HEK293 (cell line): ENCODE data around the gene ITGB4.

Source experiments
- CTCF ChIA-PET: fragments of 350-600 bp; formaldehyde crosslinking; extraction: SDS; loops from one replicate; lab custom pipeline; 2021; ENCODE audit warnings: antibody characterized with exemption; lab: Yijun Ruan, JAX
- POLR2A ChIA-PET: fragments of 300-600 bp; formaldehyde crosslinking; extraction: SDS; loops from one replicate; lab custom pipeline; 2020; ENCODE audit warnings: antibody characterized with exemption, inconsistent platforms; lab: Yijun Ruan, JAX
- H3K27ac ChIP-seq: fragments of 200-500 bp; sonication (Bioruptor generic); 2 replicates; pipeline ENCODE4 v1.5.1; 2014; ENCODE audit warnings: low read depth, low read length, control low read depth, inconsistent platforms; ENCODE audit errors: extremely low read depth
- H3K36me3 ChIP-seq, 2 experiments: fragments of 200-500 bp in 1 of 2; sonication (Bioruptor generic) in 1 of 2; 1 replicate in 1 of 2; 2 replicates in 1 of 2; pipeline ENCODE4 v1.5.1; 2014 to 2017; ENCODE audit warnings: inconsistent platforms in 2 of 2, low read length in 2 of 2; ENCODE audit not compliant: control insufficient read depth in 2 of 2, insufficient read depth in 1 of 2
- H3K4me1 ChIP-seq: fragments of 200-500 bp; sonication (Bioruptor generic); 2 replicates; pipeline ENCODE4 v1.5.1; 2014; ENCODE audit warnings: mild to moderate bottlenecking, low read length, inconsistent platforms; ENCODE audit not compliant: control insufficient read depth, insufficient read depth
- H3K4me3 ChIP-seq: 2 replicates; pipeline ENCODE4 v1.5.1; 2011; ENCODE audit warnings: low read depth, mild to moderate bottlenecking, control low read depth, low read length, moderate library complexity
- H3K9me3 ChIP-seq: fragments of 200-500 bp; sonication (Bioruptor generic); 2 replicates; pipeline ENCODE4 v1.5.1; 2014; ENCODE audit warnings: low read depth, low read length, inconsistent platforms; ENCODE audit not compliant: control insufficient read depth, insufficient read depth
- ATF2 ChIP-seq: fragments of 450-650 bp; formaldehyde crosslinking; IDR thresholded peaks from 2 replicates; pipeline ENCODE4 v1.5.1; 2016; ENCODE audit warnings: missing biosample characterization, missing genetic modification characterization, low read depth
- ELK4 ChIP-seq: IDR thresholded peaks from 2 replicates; pipeline ENCODE4 v1.6.1; 2011; ENCODE audit warnings: mild to moderate bottlenecking, low read depth, low read length, borderline replicate concordance
- KLF1 ChIP-seq: fragments of 450-650 bp; formaldehyde crosslinking; IDR thresholded peaks from 2 replicates; pipeline ENCODE4 v1.5.1; 2016; ENCODE audit warnings: missing biosample characterization, missing genetic modification characterization
- KLF8 ChIP-seq: fragments of 450-650 bp; formaldehyde crosslinking; IDR thresholded peaks from 2 replicates; pipeline ENCODE4 v1.5.1; 2016; ENCODE audit warnings: missing biosample characterization, missing genetic modification characterization
- OVOL3 ChIP-seq: fragments of 450-650 bp; formaldehyde crosslinking; IDR thresholded peaks from 2 replicates; pipeline ENCODE4 v1.5.1; 2016; ENCODE audit warnings: missing biosample characterization, missing genetic modification characterization
- SCRT2 ChIP-seq: fragments of 450-650 bp; formaldehyde crosslinking; IDR thresholded peaks from 2 replicates; pipeline ENCODE4 v1.5.1; 2016; ENCODE audit warnings: missing biosample characterization, missing genetic modification characterization
- SETDB1 ChIP-seq: IDR thresholded peaks from one replicate; pipeline ENCODE4 v1.6.1; 2017; ENCODE audit warnings: mild to moderate bottlenecking, low read length, moderate library complexity, mixed read lengths; ENCODE audit not compliant: insufficient read length
- ZBTB1 ChIP-seq: fragments of 450-650 bp; formaldehyde crosslinking; IDR thresholded peaks from 2 replicates; pipeline ENCODE4 v1.5.1; 2016; ENCODE audit warnings: missing biosample characterization, missing genetic modification characterization
- ZBTB10 ChIP-seq: fragments of 450-650 bp; formaldehyde crosslinking; IDR thresholded peaks from 2 replicates; pipeline ENCODE4 v1.5.1; 2016; ENCODE audit warnings: missing biosample characterization, missing genetic modification characterization
- ZBTB11 ChIP-seq: fragments of 450-650 bp; formaldehyde crosslinking; conservative IDR thresholded peaks from 2 replicates; pipeline ENCODE4 v1.5.1; 2016; ENCODE audit warnings: low read depth, missing biosample characterization, missing genetic modification characterization
- ZBTB8A ChIP-seq: fragments of 450-650 bp; formaldehyde crosslinking; IDR thresholded peaks from 2 replicates; pipeline ENCODE4 v1.5.1; 2016; ENCODE audit warnings: missing biosample characterization, missing genetic modification characterization
- ZNF138 ChIP-seq: fragments of 450-650 bp; formaldehyde crosslinking; IDR thresholded peaks from 2 replicates; pipeline ENCODE4 v1.5.1; 2016; ENCODE audit warnings: missing biosample characterization, missing genetic modification characterization, borderline replicate concordance
- ZNF157 ChIP-seq: fragments of 450-650 bp; formaldehyde crosslinking; IDR thresholded peaks from 2 replicates; pipeline ENCODE4 v1.5.1; 2016; ENCODE audit warnings: missing biosample characterization, missing genetic modification characterization
- ZNF24 ChIP-seq: fragments of 450-650 bp; formaldehyde crosslinking; IDR thresholded peaks from 2 replicates; pipeline ENCODE4 v1.5.1; 2016; ENCODE audit warnings: missing biosample characterization, missing genetic modification characterization
- ZNF274 ChIP-seq, 2 experiments: fragments of 200-500 bp in 1 of 2; fragments of 450-650 bp in 1 of 2; sonication (Bioruptor generic) in 1 of 2; formaldehyde crosslinking in 1 of 2; IDR thresholded peaks; 2 replicates each; pipeline versions ENCODE4 v1.5.1 to v1.6.1; 2014 to 2016; ENCODE audit warnings: borderline replicate concordance in 1 of 2, inconsistent platforms in 1 of 2, low read length in 1 of 2, missing biosample characterization in 1 of 2, missing genetic modification characterization in 1 of 2
- ZNF280C ChIP-seq: fragments of 450-650 bp; formaldehyde crosslinking; IDR thresholded peaks from 2 replicates; pipeline ENCODE4 v1.5.1; 2016; ENCODE audit warnings: missing biosample characterization, missing genetic modification characterization
- ZNF549 ChIP-seq: fragments of 450-650 bp; IDR thresholded peaks from 2 replicates; pipeline ENCODE4 v1.5.1; 2018; ENCODE audit warnings: missing biosample characterization, missing genetic modification characterization, mild to moderate bottlenecking, inconsistent platforms, moderate library complexity
- ZNF555 ChIP-seq: fragments of 450-650 bp; formaldehyde crosslinking; conservative IDR thresholded peaks from 2 replicates; pipeline ENCODE4 v1.5.1; 2017; ENCODE audit warnings: missing biosample characterization, mild to moderate bottlenecking, missing genetic modification characterization, inconsistent platforms
- ZNF623 ChIP-seq: fragments of 450-650 bp; formaldehyde crosslinking; IDR thresholded peaks from 2 replicates; pipeline ENCODE4 v1.5.1; 2016; ENCODE audit warnings: missing biosample characterization, missing genetic modification characterization
- ZNF626 ChIP-seq: fragments of 450-650 bp; sonication (Bioruptor Pico); formaldehyde crosslinking; IDR thresholded peaks from 2 replicates; pipeline ENCODE4 v1.5.1; 2018; ENCODE audit warnings: missing biosample characterization, missing genetic modification characterization, inconsistent platforms
- ZNF670 ChIP-seq: fragments of 450-650 bp; formaldehyde crosslinking; IDR thresholded peaks from 2 replicates; pipeline ENCODE4 v1.5.1; 2016; ENCODE audit warnings: missing biosample characterization, missing genetic modification characterization, low read depth
- ZSCAN16 ChIP-seq: fragments of 450-650 bp; formaldehyde crosslinking; IDR thresholded peaks from 2 replicates; pipeline ENCODE4 v1.5.1; 2016; ENCODE audit warnings: missing biosample characterization, missing genetic modification characterization
- ZSCAN18 ChIP-seq: fragments of 450-650 bp; formaldehyde crosslinking; IDR thresholded peaks from 2 replicates; pipeline ENCODE4 v1.5.1; 2016; ENCODE audit warnings: missing biosample characterization, missing genetic modification characterization
- ZSCAN30 ChIP-seq: fragments of 450-650 bp; IDR thresholded peaks from 2 replicates; pipeline ENCODE4 v1.5.1; 2018; ENCODE audit warnings: missing biosample characterization, mild to moderate bottlenecking, missing genetic modification characterization, moderate library complexity

Gene ITGB4

GRCh38 chr17:75752802-75753513 lies 31.7 kb downstream of the ITGB4 start:
- H3K9me3 ChIP-seq: no peaks in the 10 kb centered on the region
- CTCF ChIA-PET: interaction anchor here (0.6 to 10.5 kb wide), 9 partner anchors 8 to 152 kb away, joined by 3 to 341 read pairs (median 3); partner anchors contain the start of genes GALK1 and SMIM5
- H3K36me3 ChIP-seq: peaks cover 0 to 4% of the 10 kb centered on the region in 2 experiments; a peak in 1 of 3 replicates
- H3K27ac ChIP-seq: no peak overlapping the region
- H3K4me1 ChIP-seq: no peaks in the 10 kb centered on the region
- POLR2A ChIA-PET: interaction anchor here (0.5 to 1.4 kb wide), 3 partner anchors 9 to 29 kb away, joined by 4 to 7 read pairs (median 4); a partner anchor contains a TSS
- no peak overlapping the region for H3K4me3 ChIP-seq
- TF ChIP-seq ZNF24 (tag by site-specific recombination): 0 out of 2 replicates have a peak, but pooled peaks have one; percentile 39
- TF ChIP-seq SETDB1: no peak
- no peak for TF ChIP-seq KLF1
- no peak for TF ChIP-seq ZNF626
- no peak for TF ChIP-seq ZNF670
- no peak for TF ChIP-seq ZSCAN18 (tag by site-specific recombination)
- no peak for TF ChIP-seq OVOL3 (tag by site-specific recombination)
- TF ChIP-seq ZBTB11 (tag by site-specific recombination): no peak
- no peak for TF ChIP-seq ATF2 (tag by site-specific recombination)
- no peak for TF ChIP-seq ZBTB8A
- no peak for TF ChIP-seq ZNF274 (IDR thresholded peaks at IDR 0.05; ENCODE audit: low read length)
- no peak for TF ChIP-seq ZNF274 (tag by site-specific recombination; IDR thresholded peaks at IDR 0.05; ENCODE audit: borderline replicate concordance)
- 0 out of 2 replicates have a peak, but pooled peaks have one; percentile 14 for TF ChIP-seq ZNF623 (tag by site-specific recombination)
- no peak for TF ChIP-seq ZNF555 (tag by site-specific recombination)
- no peak for TF ChIP-seq ZNF549
- no peak for TF ChIP-seq ZBTB1
- peak; percentile 68 for TF ChIP-seq SCRT2
- TF ChIP-seq ZBTB10: no peak
- no peak for TF ChIP-seq ELK4
- no peak for TF ChIP-seq ZNF280C
- no peak for TF ChIP-seq ZNF138 (tag by site-specific recombination)
- TF ChIP-seq KLF8 (tag by site-specific recombination): 0 out of 2 replicates have a peak, but pooled peaks have one; percentile 26
- TF ChIP-seq ZSCAN30 (tag by site-specific recombination): no peak
- no peak for TF ChIP-seq ZNF157 (tag by site-specific recombination)
- TF ChIP-seq ZSCAN16: no peak
